DND-41 (cell line): ENCODE data around the gene AKAP6.
"Not testable (repeated sequence)": the region's sequence is repeated elsewhere in the genome, so short reads cannot be mapped to it uniquely, and the experiment has no call there.

Experiments
- ATAC-seq: fragments of 200-7000 bp; cut with Tn5 transposase; 3 replicates; pipeline ENCODE4 v1.9.1; 2021; ENCODE audit warnings: low read depth; ENCODE audit not compliant: insufficient read depth
- DNase-seq: peaks from one replicate; pipeline ENCODE4 v3.0.0-alpha.2; 2020
- H2AFZ ChIP-seq: 2 replicates; pipeline ENCODE4 v1.6.0; 2012; ENCODE audit warnings: low read depth, low read length
- H3K27ac ChIP-seq: 2 replicates; pipeline ENCODE4 v1.5.1; 2012; ENCODE audit warnings: low read length, inconsistent platforms
- H3K27me3 ChIP-seq: fragments of 200-600 bp; sonication (generic); 2 replicates; pipeline ENCODE4 v1.6.0; 2012; ENCODE audit warnings: low read length, mild to moderate bottlenecking, inconsistent platforms; ENCODE audit not compliant: insufficient read depth, poor library complexity
- H3K36me3 ChIP-seq: 2 replicates; pipeline ENCODE4 v1.5.1; 2012; ENCODE audit warnings: low read length, inconsistent platforms; ENCODE audit not compliant: insufficient read depth
- H3K4me1 ChIP-seq: 2 replicates; pipeline ENCODE4 v1.5.1; 2012; ENCODE audit warnings: mild to moderate bottlenecking, low read length; ENCODE audit not compliant: insufficient read depth
- H3K4me2 ChIP-seq: 2 replicates; pipeline ENCODE4 v1.6.0; 2012; ENCODE audit warnings: mild to moderate bottlenecking, moderate library complexity, low read length, inconsistent platforms; ENCODE audit not compliant: insufficient read depth
- H3K4me3 ChIP-seq, 2 experiments: fragments of 200-600 bp in 1 of 2; shearing (Covaris generic) in 1 of 2; 2 replicates each; pipeline ENCODE4 v1.5.1; 2012 to 2016; ENCODE audit warnings: inconsistent platforms in 2 of 2, low read length in 2 of 2, mild to moderate bottlenecking in 2 of 2, low read depth in 1 of 2, moderate library complexity in 1 of 2
- H3K79me2 ChIP-seq: 2 replicates; pipeline ENCODE4 v1.6.0; 2012; ENCODE audit warnings: low read length, inconsistent platforms; ENCODE audit not compliant: insufficient read depth
- H3K9ac ChIP-seq: 2 replicates; pipeline ENCODE4 v1.6.0; 2012; ENCODE audit warnings: low read depth, mild to moderate bottlenecking, inconsistent platforms, low read length, moderate library complexity
- H3K9me3 ChIP-seq: 2 replicates; pipeline ENCODE4 v1.5.1; 2012; ENCODE audit warnings: low read length, moderate library complexity, mild to moderate bottlenecking, inconsistent platforms; ENCODE audit not compliant: insufficient read depth, severe bottlenecking
- H4K20me1 ChIP-seq: 2 replicates; pipeline ENCODE4 v1.6.0; 2012; ENCODE audit warnings: low read length; ENCODE audit not compliant: insufficient read depth
- EZH2 ChIP-seq: IDR thresholded peaks from 3 replicates; pipeline ENCODE4 v1.6.1; 2012; ENCODE audit warnings: borderline replicate concordance, low read depth, mild to moderate bottlenecking, moderate library complexity, low read length, inconsistent platforms; ENCODE audit not compliant: severe bottlenecking
- TF ChIP-seq, protein P1 (sequence below): IDR thresholded peaks from 2 replicates; pipeline ENCODE4 v1.5.1; 2012; ENCODE audit warnings: borderline replicate concordance, low read length, moderate library complexity, mild to moderate bottlenecking; ENCODE audit not compliant: poor library complexity, severe bottlenecking; ENCODE audit errors: extremely low read depth

AKAP6 gene

DNA sequence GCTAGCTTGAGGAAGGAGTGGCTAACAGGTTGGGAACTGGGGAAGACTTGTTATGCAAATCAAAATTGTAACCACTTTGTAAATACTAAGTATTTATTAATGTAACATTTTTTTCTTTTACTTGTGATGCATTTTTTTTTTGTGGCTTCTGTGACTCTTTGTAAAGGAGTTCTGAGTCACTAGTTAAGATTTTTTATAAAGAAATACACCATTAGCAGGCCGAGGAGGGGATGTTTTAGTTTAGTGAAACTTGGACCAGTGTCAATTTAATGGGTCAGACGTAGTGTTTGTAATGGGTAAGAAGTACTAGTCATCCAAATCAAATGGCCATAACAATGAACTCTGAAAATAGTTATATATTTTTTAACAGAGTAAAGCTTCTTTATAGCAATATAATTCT lies 43.1 kb downstream of the AKAP6 start:
- no peak overlapping the region for H3K9ac ChIP-seq

DNA sequence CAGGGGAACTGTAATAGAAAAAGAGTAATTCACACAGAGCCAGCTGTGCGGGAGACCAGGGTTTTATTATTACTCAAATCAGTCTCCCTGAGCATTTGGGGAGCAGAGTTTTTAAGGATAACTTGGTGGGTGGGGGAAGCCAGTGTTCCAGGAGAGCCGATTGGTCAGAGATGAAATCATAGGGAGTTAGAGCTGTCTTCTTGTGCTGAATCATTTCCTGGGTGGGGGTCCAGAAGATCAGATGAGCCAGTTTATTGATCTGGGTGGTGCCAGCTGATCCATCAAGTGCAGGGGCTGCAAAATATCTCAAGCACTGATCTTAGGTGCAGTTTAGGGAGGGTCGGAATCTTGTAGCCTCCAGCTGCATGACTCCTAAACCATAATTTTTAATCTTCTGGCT lies 44.1 kb downstream of the AKAP6 start:
- H3K36me3 ChIP-seq, H2AFZ ChIP-seq, H3K27ac ChIP-seq, H3K4me3 ChIP-seq, H4K20me1 ChIP-seq, H3K79me2 ChIP-seq, DNase-seq, ATAC-seq, H3K27me3 ChIP-seq, H3K9me3 ChIP-seq, H3K4me2 ChIP-seq, H3K4me1 ChIP-seq, H3K9ac ChIP-seq: not testable (repeated sequence)

More for the DNA sequence above, 43.1 kb downstream of the AKAP6 start:
- no peaks in the 10 kb centered on the region for H4K20me1 ChIP-seq
- H3K36me3 ChIP-seq, result no peaks in the 10 kb centered on the region
- ATAC-seq (no peak), DNase-seq (no peak)
- H3K79me2 ChIP-seq, result no peaks in the 10 kb centered on the region
- H3K4me1 ChIP-seq, result no peaks in the 10 kb centered on the region
- TF ChIP-seq, protein P1, sequence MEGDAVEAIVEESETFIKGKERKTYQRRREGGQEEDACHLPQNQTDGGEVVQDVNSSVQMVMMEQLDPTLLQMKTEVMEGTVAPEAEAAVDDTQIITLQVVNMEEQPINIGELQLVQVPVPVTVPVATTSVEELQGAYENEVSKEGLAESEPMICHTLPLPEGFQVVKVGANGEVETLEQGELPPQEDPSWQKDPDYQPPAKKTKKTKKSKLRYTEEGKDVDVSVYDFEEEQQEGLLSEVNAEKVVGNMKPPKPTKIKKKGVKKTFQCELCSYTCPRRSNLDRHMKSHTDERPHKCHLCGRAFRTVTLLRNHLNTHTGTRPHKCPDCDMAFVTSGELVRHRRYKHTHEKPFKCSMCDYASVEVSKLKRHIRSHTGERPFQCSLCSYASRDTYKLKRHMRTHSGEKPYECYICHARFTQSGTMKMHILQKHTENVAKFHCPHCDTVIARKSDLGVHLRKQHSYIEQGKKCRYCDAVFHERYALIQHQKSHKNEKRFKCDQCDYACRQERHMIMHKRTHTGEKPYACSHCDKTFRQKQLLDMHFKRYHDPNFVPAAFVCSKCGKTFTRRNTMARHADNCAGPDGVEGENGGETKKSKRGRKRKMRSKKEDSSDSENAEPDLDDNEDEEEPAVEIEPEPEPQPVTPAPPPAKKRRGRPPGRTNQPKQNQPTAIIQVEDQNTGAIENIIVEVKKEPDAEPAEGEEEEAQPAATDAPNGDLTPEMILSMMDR, result no peak
- TF ChIP-seq EZH2, result no peak
- no peak overlapping the region for H3K4me2 ChIP-seq
- no peak overlapping the region for H2AFZ ChIP-seq
- H3K27ac ChIP-seq, result no peak overlapping the region
- no peaks in the 10 kb centered on the region for H3K9me3 ChIP-seq
- H3K4me3 ChIP-seq, result no peak overlapping the region
- H3K27me3 ChIP-seq, result no peaks in the 10 kb centered on the region

DNA sequence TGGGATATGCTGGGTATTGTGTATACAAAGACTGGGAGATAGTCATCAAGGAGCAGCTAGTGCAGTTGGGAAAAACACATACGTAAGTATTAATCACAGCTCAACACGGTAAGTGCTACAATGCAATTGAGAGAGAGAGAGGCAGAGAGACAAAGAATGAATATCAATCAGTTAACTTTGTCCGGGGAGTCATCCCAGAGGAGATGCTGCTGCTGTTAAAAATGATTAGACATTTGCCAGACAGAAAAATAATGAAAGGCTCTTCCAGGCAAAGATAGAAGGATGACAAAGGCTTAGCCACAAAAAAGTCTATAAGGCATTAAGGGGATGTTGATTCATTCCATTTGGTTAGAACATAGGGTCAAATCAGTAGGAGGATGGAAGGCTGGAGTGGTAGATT lies 45.1 kb downstream of the AKAP6 start:
- H3K4me1 ChIP-seq, result no peaks in the 10 kb centered on the region
- no peak for TF ChIP-seq EZH2
- TF ChIP-seq, protein P1, result no peak
- H3K27me3 ChIP-seq, result no peaks in the 10 kb centered on the region
- H4K20me1 ChIP-seq, result no peaks in the 10 kb centered on the region
- H3K79me2 ChIP-seq, result no peaks in the 10 kb centered on the region
- no peaks in the 10 kb centered on the region for H3K9me3 ChIP-seq
- DNase-seq (no peak), ATAC-seq (no peak)
- H3K36me3 ChIP-seq, result no peaks in the 10 kb centered on the region
- no peak overlapping the region for H3K4me2 ChIP-seq
- no peak overlapping the region for H2AFZ ChIP-seq
- no peak overlapping the region for H3K9ac ChIP-seq
- H3K4me3 ChIP-seq, result no peak overlapping the region
- no peak overlapping the region for H3K27ac ChIP-seq

DNA sequence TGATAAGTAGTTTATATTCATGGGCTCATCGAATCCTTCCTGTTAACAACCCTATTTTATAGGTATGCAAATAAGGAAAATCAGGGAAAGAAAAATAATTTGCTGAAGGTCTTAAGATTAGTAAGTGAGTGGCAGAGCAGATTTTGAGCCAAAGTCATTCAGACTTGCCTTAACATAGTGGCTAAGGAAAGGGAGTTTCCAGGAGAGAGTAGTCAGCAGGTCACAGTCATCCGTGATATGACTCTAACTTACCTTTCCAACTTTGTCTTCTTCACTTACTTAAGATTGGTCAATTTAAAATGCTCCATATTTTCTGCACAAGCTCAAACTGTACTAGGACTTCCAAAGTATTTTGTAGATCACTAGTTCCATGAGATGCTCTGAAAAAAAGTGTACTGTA lies 46.6 kb downstream of the AKAP6 start:
- Histone ChIP-seq H3K79me2 (no peaks in the 10 kb centered on the region), H3K9ac (no peak overlapping the region), H3K27me3 (no peaks in the 10 kb centered on the region), H3K4me3 (no peak overlapping the region), H3K36me3 (no peaks in the 10 kb centered on the region), H3K4me1 (no peaks in the 10 kb centered on the region), H3K27ac (no peak overlapping the region), H2AFZ (no peak overlapping the region), H3K9me3 (no peaks in the 10 kb centered on the region), H3K4me2 (no peak overlapping the region), H4K20me1 (no peaks in the 10 kb centered on the region)
- DNase-seq (no peak), ATAC-seq (no peak)
- TF ChIP-seq EZH2, result no peak
- TF ChIP-seq, protein P1, result no peak
